Measurements from ENCODE around the gene MEDAG. TPM values are rescaled to one million over a fixed set of nuclear protein-coding genes. Genes with fewer than 3 reads are reported as not detected.

Gene MEDAG
- total RNA-seq, 1 donor from 2014 or later, result not detected

GRCh38 chr13:30920162-30920909 is 14.3 kb downstream of the MEDAG start:
- TF ChIP-seq EZH2 (IDR thresholded peaks at IDR 0.05), result no peak
- no peak for TF ChIP-seq EZH2phosphoT487 (IDR thresholded peaks at IDR 0.05)
- TF ChIP-seq, protein P1, sequence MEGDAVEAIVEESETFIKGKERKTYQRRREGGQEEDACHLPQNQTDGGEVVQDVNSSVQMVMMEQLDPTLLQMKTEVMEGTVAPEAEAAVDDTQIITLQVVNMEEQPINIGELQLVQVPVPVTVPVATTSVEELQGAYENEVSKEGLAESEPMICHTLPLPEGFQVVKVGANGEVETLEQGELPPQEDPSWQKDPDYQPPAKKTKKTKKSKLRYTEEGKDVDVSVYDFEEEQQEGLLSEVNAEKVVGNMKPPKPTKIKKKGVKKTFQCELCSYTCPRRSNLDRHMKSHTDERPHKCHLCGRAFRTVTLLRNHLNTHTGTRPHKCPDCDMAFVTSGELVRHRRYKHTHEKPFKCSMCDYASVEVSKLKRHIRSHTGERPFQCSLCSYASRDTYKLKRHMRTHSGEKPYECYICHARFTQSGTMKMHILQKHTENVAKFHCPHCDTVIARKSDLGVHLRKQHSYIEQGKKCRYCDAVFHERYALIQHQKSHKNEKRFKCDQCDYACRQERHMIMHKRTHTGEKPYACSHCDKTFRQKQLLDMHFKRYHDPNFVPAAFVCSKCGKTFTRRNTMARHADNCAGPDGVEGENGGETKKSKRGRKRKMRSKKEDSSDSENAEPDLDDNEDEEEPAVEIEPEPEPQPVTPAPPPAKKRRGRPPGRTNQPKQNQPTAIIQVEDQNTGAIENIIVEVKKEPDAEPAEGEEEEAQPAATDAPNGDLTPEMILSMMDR (IDR thresholded peaks at IDR 0.05), result no peak
- Mint-ChIP-seq H3K4me1 (peaks cover 10% of the 10 kb centered on the region), H3K4me3 (no peak overlapping the region), H3K27ac (no peak overlapping the region), H3K36me3 (no peaks in the 10 kb centered on the region), H3K27me3 (ENCODE audit: insufficient read depth, low read depth) (peaks cover 2% of the 10 kb centered on the region), H3K9me3 (no peaks in the 10 kb centered on the region)
- no peak overlapping the region for H3K4me2 ChIP-seq
- no peaks in the 10 kb centered on the region for H4K20me1 ChIP-seq (ENCODE audit: low read depth)
- H3K27me3 ChIP-seq, result no peaks in the 10 kb centered on the region
- H3K4me3 ChIP-seq, result no peak overlapping the region
- H3K9ac ChIP-seq, result no peak overlapping the region
- no peaks in the 10 kb centered on the region for H3K9me3 ChIP-seq (ENCODE audit: low read depth)
- no peak overlapping the region for H3K27ac ChIP-seq
- DNase-seq (ENCODE audit: low spot score), result no peak
- H3K36me3 ChIP-seq, result no peaks in the 10 kb centered on the region
- no peaks in the 10 kb centered on the region for H3K79me2 ChIP-seq (ENCODE audit: low read depth)
- no peaks in the 10 kb centered on the region for H3K4me1 ChIP-seq
- no peaks in the 10 kb centered on the region for H3F3A ChIP-seq (ENCODE audit: low read depth)
- no peak overlapping the region for H2AFZ ChIP-seq (replicated peaks)

DNA sequence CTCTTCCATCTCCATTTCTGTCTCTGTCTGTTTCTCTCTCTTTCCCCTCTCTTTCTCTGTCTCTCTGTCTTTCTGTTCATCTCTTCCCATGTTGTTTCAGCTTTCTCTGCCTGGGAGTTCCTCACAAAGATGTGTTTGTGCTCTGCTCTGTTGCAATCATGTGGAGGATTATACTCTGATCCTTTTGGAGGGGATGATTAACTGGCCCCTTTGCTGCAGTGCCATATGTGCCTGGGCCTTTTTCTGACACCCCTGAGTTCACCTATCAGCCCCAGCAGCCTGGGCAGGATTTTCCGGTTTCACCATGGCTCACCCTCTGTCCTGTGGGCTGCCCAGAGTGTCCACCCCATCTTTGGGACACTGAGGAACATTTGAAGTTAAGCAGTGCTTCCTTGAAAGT is 17.3 kb downstream of the MEDAG start:
- Histone ChIP-seq H2AFZ (replicated peaks) (peak overlapping the region; percentile 30), H3K9me3 (ENCODE audit: low read depth) (no peaks in the 10 kb centered on the region), H3F3A (ENCODE audit: low read depth) (no peaks in the 10 kb centered on the region), H3K4me1 (no peaks in the 10 kb centered on the region), H3K36me3 (no peaks in the 10 kb centered on the region), H3K9ac (no peak overlapping the region), H3K27ac (no peak overlapping the region), H4K20me1 (ENCODE audit: low read depth) (no peaks in the 10 kb centered on the region), H3K79me2 (ENCODE audit: low read depth) (no peaks in the 10 kb centered on the region), H3K4me3 (no peak overlapping the region), H3K4me2 (no peak overlapping the region), H3K27me3 (no peaks in the 10 kb centered on the region)
- TF ChIP-seq EZH2phosphoT487 (IDR thresholded peaks at IDR 0.05), result no peak
- TF ChIP-seq EZH2 (IDR thresholded peaks at IDR 0.05), result no peak
- TF ChIP-seq, protein P1 (IDR thresholded peaks at IDR 0.05), result no peak
- Mint-ChIP-seq H3K4me1 (no peaks in the 10 kb centered on the region), H3K27ac (no peak overlapping the region), H3K27me3 (ENCODE audit: insufficient read depth, low read depth) (peaks cover 2% of the 10 kb centered on the region), H3K4me3 (no peak overlapping the region), H3K9me3 (no peaks in the 10 kb centered on the region), H3K36me3 (no peaks in the 10 kb centered on the region)
- DNase-seq (ENCODE audit: low spot score), result no peak

DNA sequence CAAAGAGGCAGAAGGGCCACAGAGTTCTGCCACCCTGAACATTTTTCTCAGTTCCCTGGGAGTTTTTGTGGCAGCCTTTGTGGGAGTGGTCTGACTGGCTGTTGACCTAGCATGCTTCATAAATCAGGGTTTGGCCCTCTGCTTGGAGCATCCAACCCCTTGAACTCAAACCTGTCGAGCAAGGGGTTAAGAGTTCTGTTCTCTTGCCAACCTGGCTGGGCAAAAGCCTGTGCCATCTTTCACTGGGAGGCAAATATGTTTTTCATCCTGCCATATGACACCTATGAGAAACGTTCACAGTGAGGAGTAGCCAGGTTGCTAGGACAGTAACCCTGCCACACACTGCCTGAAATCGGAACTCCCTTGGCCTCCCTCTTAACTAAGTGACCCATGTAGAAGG is 18.6 kb downstream of the MEDAG start:
- Mint-ChIP-seq H3K4me1 (peaks cover 2% of the 10 kb centered on the region), H3K9me3 (no peaks in the 10 kb centered on the region), H3K36me3 (no peaks in the 10 kb centered on the region), H3K27me3 (ENCODE audit: insufficient read depth, low read depth) (peaks cover 2% of the 10 kb centered on the region), H3K4me3 (no peak overlapping the region), H3K27ac (no peak overlapping the region)
- Histone ChIP-seq H2AFZ (replicated peaks) (no peak overlapping the region), H3K79me2 (ENCODE audit: low read depth) (no peaks in the 10 kb centered on the region), H3K9me3 (ENCODE audit: low read depth) (no peaks in the 10 kb centered on the region), H3K4me3 (no peak overlapping the region), H3K27ac (no peak overlapping the region), H3K4me1 (no peaks in the 10 kb centered on the region), H4K20me1 (ENCODE audit: low read depth) (no peaks in the 10 kb centered on the region), H3K36me3 (no peaks in the 10 kb centered on the region), H3K4me2 (no peak overlapping the region), H3K9ac (no peak overlapping the region), H3F3A (ENCODE audit: low read depth) (no peaks in the 10 kb centered on the region), H3K27me3 (no peaks in the 10 kb centered on the region)
- DNase-seq (ENCODE audit: low spot score), result no peak
- no peak for TF ChIP-seq EZH2phosphoT487 (IDR thresholded peaks at IDR 0.05)

DNA sequence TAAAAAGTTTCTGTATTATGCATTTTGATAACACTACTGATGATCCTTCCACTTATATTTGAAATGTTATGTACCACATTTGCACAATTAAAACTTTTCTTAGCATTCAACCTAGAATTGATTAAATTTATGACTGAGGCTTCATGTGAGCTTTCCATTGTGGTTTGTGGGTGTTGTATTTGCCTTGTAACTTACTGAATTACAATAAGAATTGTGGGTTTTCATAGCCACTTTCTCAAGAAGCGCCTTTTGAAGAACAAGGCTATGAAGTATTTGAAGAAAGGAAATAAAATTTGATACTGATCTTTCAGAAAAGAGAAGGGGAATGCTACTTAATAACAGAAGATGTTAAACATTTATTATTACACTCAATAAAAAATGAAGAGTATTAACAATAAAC is 19.4 kb downstream of the MEDAG start:
- Histone ChIP-seq H4K20me1 (ENCODE audit: low read depth) (no peaks in the 10 kb centered on the region), H3K4me1 (no peaks in the 10 kb centered on the region), H3K9me3 (ENCODE audit: low read depth) (no peaks in the 10 kb centered on the region), H3K9ac (no peak overlapping the region), H3K79me2 (ENCODE audit: low read depth) (no peaks in the 10 kb centered on the region), H3K4me2 (no peak overlapping the region), H3K27ac (no peak overlapping the region), H2AFZ (replicated peaks) (no peak overlapping the region), H3K36me3 (no peaks in the 10 kb centered on the region), H3K4me3 (no peak overlapping the region), H3F3A (ENCODE audit: low read depth) (no peaks in the 10 kb centered on the region), H3K27me3 (no peaks in the 10 kb centered on the region)
- no peaks in the 10 kb centered on the region for H3K9me3 Mint-ChIP-seq
- H3K27me3 Mint-ChIP-seq (ENCODE audit: insufficient read depth, low read depth), result peaks cover 2% of the 10 kb centered on the region
- peaks cover 2% of the 10 kb centered on the region for H3K4me1 Mint-ChIP-seq
- no peaks in the 10 kb centered on the region for H3K36me3 Mint-ChIP-seq
- no peak for DNase-seq (ENCODE audit: low spot score)
- H3K4me3 Mint-ChIP-seq, result no peak overlapping the region
- TF ChIP-seq, protein P1 (IDR thresholded peaks at IDR 0.05), result no peak
- TF ChIP-seq EZH2 (IDR thresholded peaks at IDR 0.05) (no peak), EZH2phosphoT487 (IDR thresholded peaks at IDR 0.05) (no peak)
- H3K27ac Mint-ChIP-seq, result no peak overlapping the region
